Neural cell (in vitro differentiated cells): ENCODE measurements around the gene KREMEN1. TPM values are rescaled to one million over a fixed set of nuclear protein-coding genes. Genes with fewer than 3 reads are reported as not detected.

Source experiments
- H2AFZ ChIP-seq: fragments of 200-600, 300-800 bp; sonication (generic), shearing (Covaris generic); 2 replicates; pipeline ENCODE4 v1.6.0; 2014; ENCODE audit warnings: low read depth, mild to moderate bottlenecking, antibody characterized with exemption, low read length, moderate library complexity
- H3F3A ChIP-seq: fragments of 200-600 bp; shearing (Covaris generic); 2 replicates; pipeline ENCODE4 v1.6.1; 2016; ENCODE audit warnings: mild to moderate bottlenecking, moderate library complexity, mixed read lengths, antibody characterized with exemption, low read length; ENCODE audit not compliant: insufficient read depth, poor library complexity, severe bottlenecking
- H3K27ac ChIP-seq: fragments of 200-600, 300-800 bp; sonication (generic), shearing (Covaris generic); 2 replicates; pipeline ENCODE4 v1.5.1; 2014; ENCODE audit warnings: mild to moderate bottlenecking, low read length, moderate library complexity
- H3K27me3 ChIP-seq: fragments of 300-800, 200-600 bp; sonication (generic), shearing (Covaris generic); 2 replicates; pipeline ENCODE4 v1.6.0; 2014; ENCODE audit warnings: mild to moderate bottlenecking, low read depth, low read length, moderate library complexity; ENCODE audit not compliant: insufficient read depth
- H3K36me3 ChIP-seq: fragments of 300-800, 200-600 bp; sonication (generic), shearing (Covaris generic); 2 replicates; pipeline ENCODE4 v1.5.1; 2014; ENCODE audit warnings: mild to moderate bottlenecking, antibody characterized with exemption, low read length, moderate library complexity; ENCODE audit not compliant: insufficient read depth
- H3K4me2 ChIP-seq: fragments of 300-800, 200-600 bp; sonication (generic), shearing (Covaris generic); 2 replicates; pipeline ENCODE4 v1.6.0; 2014; ENCODE audit warnings: mild to moderate bottlenecking, low read length
- H3K4me3 ChIP-seq: fragments of 300-800, 200-600 bp; sonication (generic), shearing (Covaris generic); 2 replicates; pipeline ENCODE4 v1.5.1; 2014; ENCODE audit warnings: mild to moderate bottlenecking, low read length, moderate library complexity
- H3K79me2 ChIP-seq: fragments of 200-600 bp; shearing (Covaris generic); replicated peaks from 2 replicates; pipeline ENCODE4 v1.6.0; 2014; ENCODE audit warnings: mild to moderate bottlenecking, low read length, moderate library complexity; ENCODE audit not compliant: insufficient read depth
- H3K9ac ChIP-seq: fragments of 300-800, 200-600 bp; sonication (generic), shearing (Covaris generic); 2 replicates; pipeline ENCODE4 v1.6.1; 2016; ENCODE audit warnings: mild to moderate bottlenecking, low read length, mixed read lengths
- H3K9me2 ChIP-seq: fragments of 200-600 bp; shearing (Covaris generic); 2 replicates; pipeline ENCODE4 v1.6.1; 2016; ENCODE audit warnings: mild to moderate bottlenecking, low read length, mixed read lengths; ENCODE audit not compliant: insufficient read depth
- H3K9me3 ChIP-seq: fragments of 200-600, 300-800 bp; sonication (generic), shearing (Covaris generic); 2 replicates; pipeline ENCODE4 v1.6.1; 2016; ENCODE audit warnings: mild to moderate bottlenecking, mixed run types, low read length, moderate library complexity, mixed read lengths
- H4K20me1 ChIP-seq: fragments of 200-600 bp; shearing (Covaris generic); 2 replicates; pipeline ENCODE4 v1.6.1; 2016; ENCODE audit warnings: mild to moderate bottlenecking, mixed run types; ENCODE audit not compliant: insufficient read depth
- EP300 ChIP-seq: fragments of 450-650 bp; conservative IDR thresholded peaks from 2 replicates; pipeline ENCODE4 v1.6.1; 2014; ENCODE audit warnings: antibody characterized with exemption, mild to moderate bottlenecking, moderate library complexity; ENCODE audit not compliant: poor library complexity, severe bottlenecking
- EZH2 ChIP-seq: fragments of 200-600, 300-800 bp; shearing (Covaris generic), sonication (generic); IDR thresholded peaks from 2 replicates; pipeline ENCODE4 v1.6.1; 2014; ENCODE audit warnings: antibody characterized with exemption, low read length, borderline replicate concordance, mild to moderate bottlenecking; ENCODE audit not compliant: insufficient read depth, poor library complexity, severe bottlenecking
- MXI1 ChIP-seq: fragments of 450-650 bp; conservative IDR thresholded peaks from 2 replicates; pipeline ENCODE4 v1.6.1; 2014; ENCODE audit warnings: antibody characterized with exemption, mild to moderate bottlenecking; ENCODE audit not compliant: poor library complexity, severe bottlenecking
- POLR2AphosphoS5 ChIP-seq: IDR thresholded peaks from 2 replicates; pipeline ENCODE4 v1.6.1; 2012
- RAD21 ChIP-seq: fragments of 450-650 bp; conservative IDR thresholded peaks from 2 replicates; pipeline ENCODE4 v1.6.1; 2014; ENCODE audit warnings: antibody characterized with exemption, mild to moderate bottlenecking, moderate library complexity
- SMC3 ChIP-seq: fragments of 450-650 bp; conservative IDR thresholded peaks from 2 replicates; pipeline ENCODE4 v1.6.1; 2014; ENCODE audit warnings: antibody characterized with exemption, mild to moderate bottlenecking, moderate library complexity; ENCODE audit not compliant: poor library complexity
- TAF1 ChIP-seq: IDR thresholded peaks from 2 replicates; pipeline ENCODE4 v1.6.1; 2012; ENCODE audit warnings: low read depth
- polyA plus RNA-seq: library from polyadenylated mRNA; depleted of rRNA; stranded (reverse); fragments of >200 nt; gene quantifications from 2 replicates; pipeline ENCODE4 v1.2.3, GENCODE V29; 2014
- TF ChIP-seq, protein P1 (sequence below): IDR thresholded peaks from 2 replicates; pipeline ENCODE4 v1.6.1; 2012; ENCODE audit warnings: borderline replicate concordance
- TF ChIP-seq, protein P2 (sequence below): fragments of 450-650 bp; IDR thresholded peaks from 2 replicates; pipeline ENCODE4 v1.5.1; 2014; ENCODE audit warnings: antibody characterized with exemption, mild to moderate bottlenecking, moderate library complexity; ENCODE audit not compliant: poor library complexity, severe bottlenecking

Gene KREMEN1
- polyA plus RNA-seq, 1 donor from 2014 or later, result 3.3 TPM

DNA sequence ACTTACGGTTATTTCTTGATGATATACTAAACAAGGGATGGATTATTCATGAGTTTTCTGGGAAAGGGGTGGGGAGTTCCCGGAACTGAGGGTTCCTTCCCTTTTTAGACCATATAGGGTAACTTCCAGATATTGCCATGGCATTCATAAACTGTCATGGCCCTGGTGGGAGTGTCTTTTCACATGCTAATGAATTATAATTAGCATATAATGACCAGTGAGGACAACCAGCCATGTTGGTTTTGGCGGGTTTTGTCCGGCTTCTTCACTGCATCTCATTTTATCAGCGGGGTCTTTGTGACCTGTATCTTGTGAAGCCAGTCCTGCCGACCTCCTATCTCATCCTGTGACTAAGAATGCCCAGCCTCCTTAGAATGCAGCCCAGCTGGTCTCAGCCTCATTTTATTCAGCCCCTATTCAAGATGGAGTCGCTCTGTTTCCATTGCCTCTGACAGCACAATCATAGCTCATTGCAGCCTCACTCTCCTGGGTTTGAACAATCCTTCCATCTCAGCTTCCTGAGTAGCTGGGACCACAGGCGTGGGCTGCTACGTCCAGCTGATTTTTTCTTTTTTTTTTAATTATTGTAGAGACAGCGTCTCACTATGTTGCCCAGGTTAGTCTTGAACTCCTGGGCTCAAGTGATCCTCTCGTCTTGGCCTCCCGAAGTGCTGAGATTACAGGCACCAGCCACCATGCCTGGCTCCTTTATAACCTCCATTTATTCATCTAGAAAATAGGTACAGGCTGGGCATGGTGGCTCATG, 80.3 kb downstream of the KREMEN1 start:
- H3K4me3 ChIP-seq, result no peak overlapping the region
- no peaks in the 10 kb centered on the region for H4K20me1 ChIP-seq
- no peak overlapping the region for H2AFZ ChIP-seq
- H3F3A ChIP-seq, result no peaks in the 10 kb centered on the region
- no peaks in the 10 kb centered on the region for H3K27me3 ChIP-seq
- no peak overlapping the region for H3K9ac ChIP-seq
- no peaks in the 10 kb centered on the region for H3K36me3 ChIP-seq
- no peak overlapping the region for H3K27ac ChIP-seq
- no peak overlapping the region for H3K4me2 ChIP-seq
- TF ChIP-seq SMC3 (no peak), POLR2AphosphoS5 (no peak), RAD21 (no peak), TAF1 (no peak), MXI1 (no peak), EP300 (no peak)
- TF ChIP-seq, protein P1, sequence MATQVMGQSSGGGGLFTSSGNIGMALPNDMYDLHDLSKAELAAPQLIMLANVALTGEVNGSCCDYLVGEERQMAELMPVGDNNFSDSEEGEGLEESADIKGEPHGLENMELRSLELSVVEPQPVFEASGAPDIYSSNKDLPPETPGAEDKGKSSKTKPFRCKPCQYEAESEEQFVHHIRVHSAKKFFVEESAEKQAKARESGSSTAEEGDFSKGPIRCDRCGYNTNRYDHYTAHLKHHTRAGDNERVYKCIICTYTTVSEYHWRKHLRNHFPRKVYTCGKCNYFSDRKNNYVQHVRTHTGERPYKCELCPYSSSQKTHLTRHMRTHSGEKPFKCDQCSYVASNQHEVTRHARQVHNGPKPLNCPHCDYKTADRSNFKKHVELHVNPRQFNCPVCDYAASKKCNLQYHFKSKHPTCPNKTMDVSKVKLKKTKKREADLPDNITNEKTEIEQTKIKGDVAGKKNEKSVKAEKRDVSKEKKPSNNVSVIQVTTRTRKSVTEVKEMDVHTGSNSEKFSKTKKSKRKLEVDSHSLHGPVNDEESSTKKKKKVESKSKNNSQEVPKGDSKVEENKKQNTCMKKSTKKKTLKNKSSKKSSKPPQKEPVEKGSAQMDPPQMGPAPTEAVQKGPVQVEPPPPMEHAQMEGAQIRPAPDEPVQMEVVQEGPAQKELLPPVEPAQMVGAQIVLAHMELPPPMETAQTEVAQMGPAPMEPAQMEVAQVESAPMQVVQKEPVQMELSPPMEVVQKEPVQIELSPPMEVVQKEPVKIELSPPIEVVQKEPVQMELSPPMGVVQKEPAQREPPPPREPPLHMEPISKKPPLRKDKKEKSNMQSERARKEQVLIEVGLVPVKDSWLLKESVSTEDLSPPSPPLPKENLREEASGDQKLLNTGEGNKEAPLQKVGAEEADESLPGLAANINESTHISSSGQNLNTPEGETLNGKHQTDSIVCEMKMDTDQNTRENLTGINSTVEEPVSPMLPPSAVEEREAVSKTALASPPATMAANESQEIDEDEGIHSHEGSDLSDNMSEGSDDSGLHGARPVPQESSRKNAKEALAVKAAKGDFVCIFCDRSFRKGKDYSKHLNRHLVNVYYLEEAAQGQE, result no peak
- TF ChIP-seq, protein P2, sequence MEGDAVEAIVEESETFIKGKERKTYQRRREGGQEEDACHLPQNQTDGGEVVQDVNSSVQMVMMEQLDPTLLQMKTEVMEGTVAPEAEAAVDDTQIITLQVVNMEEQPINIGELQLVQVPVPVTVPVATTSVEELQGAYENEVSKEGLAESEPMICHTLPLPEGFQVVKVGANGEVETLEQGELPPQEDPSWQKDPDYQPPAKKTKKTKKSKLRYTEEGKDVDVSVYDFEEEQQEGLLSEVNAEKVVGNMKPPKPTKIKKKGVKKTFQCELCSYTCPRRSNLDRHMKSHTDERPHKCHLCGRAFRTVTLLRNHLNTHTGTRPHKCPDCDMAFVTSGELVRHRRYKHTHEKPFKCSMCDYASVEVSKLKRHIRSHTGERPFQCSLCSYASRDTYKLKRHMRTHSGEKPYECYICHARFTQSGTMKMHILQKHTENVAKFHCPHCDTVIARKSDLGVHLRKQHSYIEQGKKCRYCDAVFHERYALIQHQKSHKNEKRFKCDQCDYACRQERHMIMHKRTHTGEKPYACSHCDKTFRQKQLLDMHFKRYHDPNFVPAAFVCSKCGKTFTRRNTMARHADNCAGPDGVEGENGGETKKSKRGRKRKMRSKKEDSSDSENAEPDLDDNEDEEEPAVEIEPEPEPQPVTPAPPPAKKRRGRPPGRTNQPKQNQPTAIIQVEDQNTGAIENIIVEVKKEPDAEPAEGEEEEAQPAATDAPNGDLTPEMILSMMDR, result no peak
- H3K9me3 ChIP-seq, result no peaks in the 10 kb centered on the region
- H3K79me2 ChIP-seq, result no peaks in the 10 kb centered on the region
- no peaks in the 10 kb centered on the region for H3K9me2 ChIP-seq

DNA sequence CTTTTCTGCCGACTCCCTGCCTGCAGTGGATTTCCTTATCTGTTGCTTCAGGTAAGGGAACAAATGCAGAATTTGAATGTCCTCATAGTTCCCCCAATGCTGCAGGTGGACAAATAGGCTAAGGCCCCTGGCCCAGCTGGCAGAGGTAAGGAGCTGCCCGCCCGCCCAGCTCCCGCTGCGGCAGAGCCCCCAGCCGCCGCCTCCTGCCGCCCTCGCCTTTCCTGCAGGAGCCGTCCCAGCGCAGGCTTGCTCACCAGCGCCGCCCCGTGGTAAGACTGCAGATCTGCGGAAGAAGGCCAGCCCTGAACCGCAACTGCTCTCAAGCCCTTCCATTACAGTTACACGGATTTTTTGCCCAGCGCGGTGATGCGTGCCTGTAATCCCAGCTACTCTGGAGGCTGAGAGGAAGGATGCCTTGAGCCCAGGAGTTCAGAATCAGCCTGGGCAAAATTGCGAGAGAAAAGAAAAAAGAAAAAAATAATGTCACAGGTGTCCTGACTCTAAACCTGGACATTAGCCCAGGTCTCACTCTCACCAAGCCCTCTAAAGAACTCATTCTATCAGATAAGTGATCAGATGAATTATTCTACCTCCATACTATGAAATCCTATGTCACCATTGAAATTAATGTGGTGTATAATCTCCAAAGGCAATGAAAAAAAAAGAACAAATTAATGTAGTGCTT, 81.7 kb downstream of the KREMEN1 start:
- H3K27me3 ChIP-seq, result no peaks in the 10 kb centered on the region
- TF ChIP-seq, protein P2, result peak; percentile 77
- TF ChIP-seq MXI1 (no peak), POLR2AphosphoS5 (no peak), SMC3 (peak; percentile 69), RAD21 (peak; percentile 63), EP300 (no peak), TAF1 (no peak), EZH2 (no peak)
- TF ChIP-seq, protein P1, result no peak
- no peak overlapping the region for H3K27ac ChIP-seq
- no peaks in the 10 kb centered on the region for H4K20me1 ChIP-seq
- no peak overlapping the region for H3K9ac ChIP-seq
- no peak overlapping the region for H3K4me3 ChIP-seq
- H3K36me3 ChIP-seq, result no peaks in the 10 kb centered on the region
- no peaks in the 10 kb centered on the region for H3K9me3 ChIP-seq
- H3K79me2 ChIP-seq, result no peaks in the 10 kb centered on the region
- no peaks in the 10 kb centered on the region for H3F3A ChIP-seq
- no peak overlapping the region for H2AFZ ChIP-seq
- H3K9me2 ChIP-seq, result no peaks in the 10 kb centered on the region
- H3K4me2 ChIP-seq, result no peak overlapping the region
